DND-41 (cell line): ENCODE measurements around the gene COX6B2.

Experiments used
- ATAC-seq: fragments of 200-7000 bp; cut with Tn5 transposase; 3 replicates; pipeline ENCODE4 v1.9.1; 2021; ENCODE audit warnings: low read depth; ENCODE audit not compliant: insufficient read depth
- DNase-seq: peaks from one replicate; pipeline ENCODE4 v3.0.0-alpha.2; 2020
- H2AFZ ChIP-seq: 2 replicates; pipeline ENCODE4 v1.6.0; 2012; ENCODE audit warnings: low read depth, low read length
- H3K27ac ChIP-seq: 2 replicates; pipeline ENCODE4 v1.5.1; 2012; ENCODE audit warnings: low read length, inconsistent platforms
- H3K27me3 ChIP-seq: fragments of 200-600 bp; sonication (generic); 2 replicates; pipeline ENCODE4 v1.6.0; 2012; ENCODE audit warnings: low read length, mild to moderate bottlenecking, inconsistent platforms; ENCODE audit not compliant: insufficient read depth, poor library complexity
- H3K36me3 ChIP-seq: 2 replicates; pipeline ENCODE4 v1.5.1; 2012; ENCODE audit warnings: low read length, inconsistent platforms; ENCODE audit not compliant: insufficient read depth
- H3K4me1 ChIP-seq: 2 replicates; pipeline ENCODE4 v1.5.1; 2012; ENCODE audit warnings: mild to moderate bottlenecking, low read length; ENCODE audit not compliant: insufficient read depth
- H3K4me2 ChIP-seq: 2 replicates; pipeline ENCODE4 v1.6.0; 2012; ENCODE audit warnings: mild to moderate bottlenecking, moderate library complexity, low read length, inconsistent platforms; ENCODE audit not compliant: insufficient read depth
- H3K4me3 ChIP-seq, 2 experiments: fragments of 200-600 bp in 1 of 2; shearing (Covaris generic) in 1 of 2; 2 replicates each; pipeline ENCODE4 v1.5.1; 2012 to 2016; ENCODE audit warnings: inconsistent platforms in 2 of 2, low read length in 2 of 2, mild to moderate bottlenecking in 2 of 2, low read depth in 1 of 2, moderate library complexity in 1 of 2
- H3K79me2 ChIP-seq: 2 replicates; pipeline ENCODE4 v1.6.0; 2012; ENCODE audit warnings: low read length, inconsistent platforms; ENCODE audit not compliant: insufficient read depth
- H3K9ac ChIP-seq: 2 replicates; pipeline ENCODE4 v1.6.0; 2012; ENCODE audit warnings: low read depth, mild to moderate bottlenecking, inconsistent platforms, low read length, moderate library complexity
- H3K9me3 ChIP-seq: 2 replicates; pipeline ENCODE4 v1.5.1; 2012; ENCODE audit warnings: low read length, moderate library complexity, mild to moderate bottlenecking, inconsistent platforms; ENCODE audit not compliant: insufficient read depth, severe bottlenecking
- H4K20me1 ChIP-seq: 2 replicates; pipeline ENCODE4 v1.6.0; 2012; ENCODE audit warnings: low read length; ENCODE audit not compliant: insufficient read depth
- CTCF ChIP-seq: IDR thresholded peaks from 2 replicates; pipeline ENCODE4 v1.5.1; 2012; ENCODE audit warnings: borderline replicate concordance, low read length, moderate library complexity, mild to moderate bottlenecking; ENCODE audit not compliant: poor library complexity, severe bottlenecking; ENCODE audit errors: extremely low read depth
- EZH2 ChIP-seq: IDR thresholded peaks from 3 replicates; pipeline ENCODE4 v1.6.1; 2012; ENCODE audit warnings: borderline replicate concordance, low read depth, mild to moderate bottlenecking, moderate library complexity, low read length, inconsistent platforms; ENCODE audit not compliant: severe bottlenecking

COX6B2 gene

GRCh38 chr19:55365964-55366363, 11.4 kb upstream of the COX6B2 start:
- Histone ChIP-seq H3K79me2 (no peaks in the 10 kb centered on the region), H3K4me3 (no peak overlapping the region), H3K27ac (no peak overlapping the region), H3K36me3 (no peaks in the 10 kb centered on the region), H3K9me3 (no peaks in the 10 kb centered on the region), H2AFZ (no peak overlapping the region), H3K4me2 (no peak overlapping the region), H4K20me1 (no peaks in the 10 kb centered on the region), H3K9ac (no peak overlapping the region), H3K27me3 (no peaks in the 10 kb centered on the region), H3K4me1 (no peaks in the 10 kb centered on the region)
- TF ChIP-seq CTCF (no peak), EZH2 (no peak)
- DNase-seq = no peak
- ATAC-seq = no peak

- no peak for TF ChIP-seq EZH2
- no peak for TF ChIP-seq CTCF
- DNase-seq = no peak
- Histone ChIP-seq H2AFZ (no peak overlapping the region), H3K9ac (no peak overlapping the region), H3K27me3 (no peaks in the 10 kb centered on the region), H3K4me1 (no peaks in the 10 kb centered on the region), H3K4me2 (no peak overlapping the region), H3K4me3 (no peak overlapping the region), H3K36me3 (no peaks in the 10 kb centered on the region), H3K79me2 (no peaks in the 10 kb centered on the region), H3K9me3 (no peaks in the 10 kb centered on the region), H3K27ac (no peak overlapping the region), H4K20me1 (no peaks in the 10 kb centered on the region)
- no peak for ATAC-seq
Observed at GRCh38 chr19:55365245-55365644, 10.7 kb upstream of the COX6B2 start.

GRCh38 chr19:55362990-55363716, 8.6 kb upstream of the COX6B2 start, which contains the start of gene GARIN5B:
TSS of gene GARIN5B (minus strand) at chr19:55363260. CDS start at chr19:55363066, 194 bp downstream.
- DNase-seq = no peak
- H4K20me1 ChIP-seq = no peaks in the 10 kb centered on the region
- no peaks in the 10 kb centered on the region for H3K79me2 ChIP-seq

More at GRCh38 chr19:55362990-55363716, 8.6 kb upstream of the COX6B2 start, which contains the start of gene GARIN5B:
- H3K27ac ChIP-seq = no peak within 1 kb of the TSS
- H3K9ac ChIP-seq = no peak within 1 kb of the TSS
- H3K4me2 ChIP-seq = no peak within 1 kb of the TSS
- no peaks in the 10 kb centered on the region for H3K36me3 ChIP-seq
- H3K4me1 ChIP-seq = no peaks in the 10 kb centered on the region
- no peak for TF ChIP-seq EZH2
- no peak for TF ChIP-seq CTCF
- ATAC-seq = no peak
- H3K4me3 ChIP-seq = no peak within 1 kb of the TSS
- no peak within 1 kb of the TSS for H2AFZ ChIP-seq
- H3K9me3 ChIP-seq = no peaks in the 10 kb centered on the region
- no peaks in the 10 kb centered on the region for H3K27me3 ChIP-seq
